ENCODE measurements around the gene NEK3. TPM values are rescaled to one million over a fixed set of nuclear protein-coding genes. Genes with fewer than 3 reads are reported as not detected.
"Not testable (repeated sequence)": the region's sequence is repeated elsewhere in the genome, so short reads cannot be mapped to it uniquely, and the experiment has no call there.

The NEK3 gene
- total RNA-seq, 6 donors from 2014 or later, result 4.4 to 34.6 (median 13.7) TPM

DNA sequence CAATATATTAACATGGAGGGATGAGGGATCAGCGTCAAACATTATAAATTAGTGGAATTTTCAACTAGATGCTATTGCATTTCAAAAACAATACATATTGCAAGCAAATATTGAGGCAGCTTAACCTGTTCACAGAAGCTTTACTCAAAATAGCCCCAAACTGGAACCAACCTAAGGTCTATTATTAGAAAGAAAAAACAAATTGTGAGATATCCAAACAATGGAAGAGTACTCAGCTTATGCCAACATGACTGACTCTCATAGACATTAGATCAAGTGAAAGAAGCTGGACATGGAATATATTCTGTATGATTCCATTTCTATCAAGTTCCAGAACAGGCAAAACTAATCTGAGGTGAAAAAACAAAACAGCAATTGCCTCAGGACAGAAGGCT, 27.6 kb upstream of the NEK3 start:
- Histone ChIP-seq H3K4me3 (no peak overlapping the region), H3K27me3 (no peaks in the 10 kb centered on the region), H3K9me3 (no peaks in the 10 kb centered on the region), H3K27ac (peak overlapping the region in 2 of 4 donors; percentile 23 to 34), H3K36me3 (peaks cover 5 to 55% (median 14%) of the 10 kb centered on the region in 4 donors), H3K4me1 (peaks cover under 1 to 15% (median 2%) of the 10 kb centered on the region in 4 donors)
- ATAC-seq (ENCODE audit: low FRiP score in 2 of 2), result no peak
- no peak for TF ChIP-seq EP300 (IDR thresholded peaks at IDR 0.05)
- TF ChIP-seq, protein P1, sequence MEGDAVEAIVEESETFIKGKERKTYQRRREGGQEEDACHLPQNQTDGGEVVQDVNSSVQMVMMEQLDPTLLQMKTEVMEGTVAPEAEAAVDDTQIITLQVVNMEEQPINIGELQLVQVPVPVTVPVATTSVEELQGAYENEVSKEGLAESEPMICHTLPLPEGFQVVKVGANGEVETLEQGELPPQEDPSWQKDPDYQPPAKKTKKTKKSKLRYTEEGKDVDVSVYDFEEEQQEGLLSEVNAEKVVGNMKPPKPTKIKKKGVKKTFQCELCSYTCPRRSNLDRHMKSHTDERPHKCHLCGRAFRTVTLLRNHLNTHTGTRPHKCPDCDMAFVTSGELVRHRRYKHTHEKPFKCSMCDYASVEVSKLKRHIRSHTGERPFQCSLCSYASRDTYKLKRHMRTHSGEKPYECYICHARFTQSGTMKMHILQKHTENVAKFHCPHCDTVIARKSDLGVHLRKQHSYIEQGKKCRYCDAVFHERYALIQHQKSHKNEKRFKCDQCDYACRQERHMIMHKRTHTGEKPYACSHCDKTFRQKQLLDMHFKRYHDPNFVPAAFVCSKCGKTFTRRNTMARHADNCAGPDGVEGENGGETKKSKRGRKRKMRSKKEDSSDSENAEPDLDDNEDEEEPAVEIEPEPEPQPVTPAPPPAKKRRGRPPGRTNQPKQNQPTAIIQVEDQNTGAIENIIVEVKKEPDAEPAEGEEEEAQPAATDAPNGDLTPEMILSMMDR (IDR thresholded peaks at IDR 0.05), result no peak
- TF ChIP-seq POLR2A (IDR thresholded peaks at IDR 0.05), result no peak
- no peak for TF ChIP-seq POLR2AphosphoS5 (IDR thresholded peaks at IDR 0.05)
- DNase-seq, result no peak
- WGBS, 2 donors, result 94 to 96% methylated on average over 1 of the region's 1 CpG

- H3K4me1 ChIP-seq; H3K4me3 ChIP-seq; ATAC-seq (ENCODE audit: low FRiP score in 2 of 2); DNase-seq; H3K9me3 ChIP-seq; H3K27me3 ChIP-seq: not testable (repeated sequence)
- WGBS, 2 donors, result 45 to 51% methylated on average over 5 of the region's 5 CpGs
- H3K36me3 ChIP-seq, result peaks cover 5 to 68% (median 19%) of the 10 kb centered on the region in 4 donors
- H3K27ac ChIP-seq, result peak overlapping the region in 1 of 4 donors; percentile 53
These were observed 22.0 kb upstream of the NEK3 start for GRCh38 chr13:52181316-52181954.

DNA sequence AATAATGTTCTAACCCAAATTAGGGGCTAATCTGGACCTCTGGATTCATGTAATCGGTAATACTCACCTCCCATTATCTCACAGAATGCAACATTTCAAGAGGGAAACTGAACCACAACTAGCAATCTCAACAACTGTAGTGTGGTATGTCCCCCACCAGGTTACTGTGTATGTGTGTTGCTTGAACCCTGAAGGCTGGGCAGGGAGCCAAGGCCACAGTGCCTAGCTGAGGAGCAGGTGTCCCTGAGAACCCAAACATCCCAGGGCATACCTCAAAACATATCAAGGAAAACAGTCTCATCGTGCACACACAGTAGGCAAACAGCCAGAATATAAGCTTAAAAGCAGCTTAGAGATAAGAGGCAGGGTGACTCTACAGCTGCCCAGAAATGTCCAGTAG, 20.5 kb upstream of the NEK3 start:
- Histone ChIP-seq H3K36me3 (peaks cover 4 to 67% (median 14%) of the 10 kb centered on the region in 4 donors), H3K27ac (no peak overlapping the region), H3K9me3 (no peaks in the 10 kb centered on the region), H3K4me3 (no peak overlapping the region), H3K27me3 (no peaks in the 10 kb centered on the region), H3K4me1 (no peaks in the 10 kb centered on the region)
- DNase-seq (no peak), ATAC-seq (ENCODE audit: low FRiP score in 2 of 2) (no peak)
- TF ChIP-seq, protein P1 (IDR thresholded peaks at IDR 0.05), result no peak
- TF ChIP-seq POLR2A (IDR thresholded peaks at IDR 0.05) (no peak), POLR2AphosphoS5 (IDR thresholded peaks at IDR 0.05) (no peak), EP300 (IDR thresholded peaks at IDR 0.05) (no peak)
- 75 to 81% methylated on average over 2 of the region's 2 CpGs for WGBS, 2 donors

- no peak overlapping the region for H3K4me3 ChIP-seq
- no peaks in the 10 kb centered on the region for H3K9me3 ChIP-seq
- no peak for ATAC-seq (ENCODE audit: low FRiP score in 2 of 2)
- TF ChIP-seq, protein P1 (IDR thresholded peaks at IDR 0.05), result no peak
- no peak for TF ChIP-seq POLR2A (IDR thresholded peaks at IDR 0.05)
- TF ChIP-seq POLR2AphosphoS5 (IDR thresholded peaks at IDR 0.05), result no peak
- no peak for TF ChIP-seq EP300 (IDR thresholded peaks at IDR 0.05)
- no peaks in the 10 kb centered on the region for H3K27me3 ChIP-seq
- H3K27ac ChIP-seq, result no peak overlapping the region
- DNase-seq, result no peak
- peaks cover 0 to 62% (median 7%) of the 10 kb centered on the region in 4 donors for H3K36me3 ChIP-seq
- WGBS, 2 donors, result 88 to 91% methylated on average over 2 of the region's 2 CpGs
- peaks cover 0 to 4% (median 0%) of the 10 kb centered on the region in 4 donors for H3K4me1 ChIP-seq
These were observed 17.9 kb upstream of the NEK3 start for GRCh38 chr13:52177276-52177675.

DNA sequence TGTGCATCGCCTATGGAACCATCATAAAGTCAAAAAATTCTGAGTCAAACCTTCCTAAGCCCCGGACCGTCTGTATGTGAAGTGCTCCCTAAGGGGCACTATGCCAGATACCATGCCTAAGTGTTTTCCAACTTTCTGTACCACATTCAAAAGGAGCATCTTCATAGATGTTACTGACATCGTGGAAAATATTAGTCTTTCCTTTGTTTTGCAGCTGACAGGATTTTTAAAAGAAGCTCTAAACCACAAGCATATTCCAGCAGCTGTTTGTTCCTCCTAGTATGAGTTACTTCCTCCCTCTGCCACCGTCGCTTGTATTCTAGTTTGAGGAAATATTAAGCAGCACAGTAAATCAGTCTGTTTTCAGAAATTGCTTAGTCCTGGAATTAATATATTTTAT, 14.6 kb upstream of the NEK3 start:
- not testable (repeated sequence) for DNase-seq, H3K9me3 ChIP-seq, H3K4me1 ChIP-seq, H3K27me3 ChIP-seq, H3K4me3 ChIP-seq
- 47 to 56% methylated on average over 6 of the region's 6 CpGs for WGBS, 2 donors
- Histone ChIP-seq H3K27ac (peak overlapping the region in 1 of 4 donors; percentile 34), H3K36me3 (peaks cover 6 to 81% (median 10%) of the 10 kb centered on the region in 4 donors)
- peak in 1 of 2 donors; percentile 49 for ATAC-seq (ENCODE audit: low FRiP score in 2 of 2)

DNA sequence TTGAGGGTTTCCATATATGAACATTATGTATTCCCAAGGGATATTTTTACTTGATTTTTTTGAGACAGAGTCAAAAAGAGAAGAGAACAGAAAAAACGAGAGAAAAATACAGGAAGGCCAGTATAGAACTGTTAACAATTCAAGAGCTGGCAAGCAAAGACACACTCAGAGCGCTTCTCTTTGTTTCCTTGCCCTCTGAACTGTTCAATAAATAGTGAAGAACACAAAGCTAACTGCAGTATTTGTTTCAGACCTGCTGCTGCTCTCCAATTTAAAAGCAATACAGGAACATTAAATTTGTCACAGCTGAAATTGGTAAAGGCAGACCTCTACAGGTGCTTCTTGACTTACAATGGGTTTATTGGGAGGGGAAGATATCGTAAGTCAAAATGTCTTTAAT, 14.0 kb upstream of the NEK3 start:
- H3K4me1 ChIP-seq, result peaks cover 0 to 4% (median 0%) of the 10 kb centered on the region in 4 donors
- H3K4me3 ChIP-seq, result no peak overlapping the region
- no peaks in the 10 kb centered on the region for H3K27me3 ChIP-seq
- H3K27ac ChIP-seq, result no peak overlapping the region
- no peak for DNase-seq
- no peaks in the 10 kb centered on the region for H3K9me3 ChIP-seq
- ATAC-seq (ENCODE audit: low FRiP score in 2 of 2), result no peak
- H3K36me3 ChIP-seq, result peaks cover 12 to 87% (median 15%) of the 10 kb centered on the region in 4 donors
- TF ChIP-seq, protein P1 (IDR thresholded peaks at IDR 0.05), result no peak
- TF ChIP-seq POLR2A (IDR thresholded peaks at IDR 0.05), result no peak
- TF ChIP-seq POLR2AphosphoS5 (IDR thresholded peaks at IDR 0.05), result no peak
- no peak for TF ChIP-seq EP300 (IDR thresholded peaks at IDR 0.05)
- 75 to 85% methylated on average over 3 of the region's 3 CpGs for WGBS, 2 donors

GRCh38 chr13:52171686-52172085, 12.3 kb upstream of the NEK3 start:
- not testable (repeated sequence) for H3K4me1 ChIP-seq, H3K9me3 ChIP-seq, DNase-seq, H3K27me3 ChIP-seq, H3K4me3 ChIP-seq, H3K27ac ChIP-seq
- peaks cover 14 to 81% (median 19%) of the 10 kb centered on the region in 4 donors for H3K36me3 ChIP-seq
- ATAC-seq (ENCODE audit: low FRiP score in 2 of 2), result peak in 1 of 2 donors; percentile 56
- WGBS, 2 donors, result 95 to 97% methylated on average over 1 of the region's 1 CpG

- H3K36me3 ChIP-seq, result peaks cover 14 to 76% (median 19%) of the 10 kb centered on the region in 4 donors
- H3K4me1 ChIP-seq; H3K9me3 ChIP-seq; DNase-seq; ATAC-seq (ENCODE audit: low FRiP score in 2 of 2); H3K27ac ChIP-seq; H3K4me3 ChIP-seq; H3K27me3 ChIP-seq: not testable (repeated sequence)
- WGBS, 2 donors, result 92 to 96% methylated on average over 1 of the region's 1 CpG
These were observed 11.5 kb upstream of the NEK3 start for GRCh38 chr13:52170828-52171391.

All from upper lobe of left lung (tissue), 6 donors.